D341Med (cell line): ENCODE data around the gene KIF13A.

Source experiments
- DNase-seq: peaks from one replicate; pipeline ENCODE4 v3.0.0; 2012; ENCODE audit warnings: low spot score

The KIF13A gene

GRCh38 chr6:17719323-17720041 is 268.0 kb downstream of the KIF13A start:
- no peak for DNase-seq

- DNase-seq: no peak
These were observed 271.2 kb downstream of the KIF13A start for GRCh38 chr6:17716221-17716620.

DNA sequence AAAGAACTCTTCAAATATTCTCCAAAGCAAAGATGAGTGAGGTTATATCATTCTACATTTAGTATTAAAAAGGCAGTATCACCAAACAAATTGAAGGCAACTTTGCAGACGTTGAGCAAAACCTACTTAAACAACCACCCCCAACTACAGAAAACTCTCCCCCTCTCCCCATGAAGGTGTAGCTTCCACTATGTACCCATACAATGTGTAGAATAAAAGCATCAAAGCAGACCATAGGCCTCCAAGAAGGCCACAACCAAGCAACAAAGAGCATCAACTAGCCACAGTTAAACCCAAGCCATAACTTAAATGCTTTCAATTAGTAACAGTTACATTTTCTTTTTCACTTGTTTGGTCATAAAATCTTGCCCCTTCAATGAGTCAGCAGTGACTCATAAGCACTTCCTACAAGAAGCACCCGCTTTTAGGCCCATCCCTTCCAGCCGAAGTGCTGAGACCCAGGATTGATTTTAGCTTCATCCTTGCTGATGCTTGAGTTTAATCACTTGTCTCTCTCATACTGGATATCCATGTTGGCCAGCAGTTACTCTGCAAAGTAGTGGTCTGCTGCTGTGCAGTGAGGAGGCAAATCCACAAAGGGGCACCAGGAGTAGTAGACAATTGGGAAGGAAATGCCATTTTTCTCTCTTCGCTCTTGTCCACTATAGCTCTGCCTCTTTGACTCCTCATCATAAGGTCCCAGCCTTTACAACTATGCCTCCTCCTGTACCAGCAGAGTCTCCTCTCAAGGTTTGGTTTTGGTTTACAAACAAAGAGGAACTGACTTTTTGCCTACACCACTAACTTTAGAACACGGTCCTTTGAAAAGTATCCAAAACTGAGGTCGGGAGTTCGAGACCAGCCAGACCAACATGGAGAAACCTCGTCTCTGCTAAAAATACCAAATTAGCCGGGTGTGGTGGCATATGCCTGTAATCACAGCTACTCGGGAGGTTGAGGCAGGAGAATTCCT is 272.3 kb downstream of the KIF13A start:
- DNase-seq: no peak

- DNase-seq: no peak
These were observed 273.3 kb downstream of the KIF13A start for GRCh38 chr6:17714177-17714576.

DNA sequence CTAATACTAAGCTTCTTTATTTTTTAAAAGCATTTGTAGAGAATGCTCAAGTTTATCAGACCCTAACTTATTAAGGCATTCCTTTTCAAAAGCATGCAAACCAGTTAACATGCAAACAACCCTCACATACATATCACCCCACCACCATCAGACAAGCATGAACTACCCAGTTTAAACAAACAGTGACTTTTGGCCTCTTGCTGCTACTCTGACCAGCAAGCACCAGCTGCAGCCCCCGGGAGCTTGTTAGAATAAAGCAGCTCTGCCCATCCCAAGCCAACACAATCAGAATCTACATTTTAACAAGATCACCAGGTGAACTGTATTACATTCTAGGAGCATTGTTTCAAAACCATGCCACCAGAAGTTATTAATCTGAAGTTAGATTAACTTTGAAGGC is 274.9 kb downstream of the KIF13A start:
- DNase-seq: no peak

DNA sequence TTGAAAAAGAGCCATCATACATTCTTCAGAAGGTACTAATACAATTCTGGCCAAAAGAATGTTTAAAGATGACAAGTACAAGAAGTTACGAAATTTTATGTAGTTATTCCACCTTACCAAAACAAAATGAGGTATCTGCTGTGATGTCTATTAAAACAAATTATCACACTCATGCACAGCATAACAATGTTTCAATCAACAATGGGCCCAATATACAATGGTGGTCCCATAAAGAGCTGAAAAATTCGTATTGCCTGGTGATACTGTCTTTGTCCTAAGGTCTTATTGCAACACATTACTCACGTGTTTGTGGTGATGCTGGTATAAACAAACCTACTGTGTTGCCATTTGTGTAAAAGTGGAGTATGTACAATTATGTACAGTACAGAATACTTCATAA is 277.1 kb downstream of the KIF13A start:
- DNase-seq: no peak

GRCh38 chr6:17709476-17709875 is 278.0 kb downstream of the KIF13A start:
- DNase-seq: no peak
